ENCODE measurements around the gene PROSER2. TPM values are rescaled to one million over a fixed set of nuclear protein-coding genes. Genes with fewer than 3 reads are reported as not detected.
A peak's percentile ranks its signal among the peaks of the same experiment; 100 is the strongest.

Gene PROSER2
- total and polyA plus RNA-seq, 2 of the 13 experiments (the other 11 are each of a cell fraction or from before 2014, with no cell fraction given): 6.9 to 7.7 TPM

- TF ChIP-seq, protein P1, sequence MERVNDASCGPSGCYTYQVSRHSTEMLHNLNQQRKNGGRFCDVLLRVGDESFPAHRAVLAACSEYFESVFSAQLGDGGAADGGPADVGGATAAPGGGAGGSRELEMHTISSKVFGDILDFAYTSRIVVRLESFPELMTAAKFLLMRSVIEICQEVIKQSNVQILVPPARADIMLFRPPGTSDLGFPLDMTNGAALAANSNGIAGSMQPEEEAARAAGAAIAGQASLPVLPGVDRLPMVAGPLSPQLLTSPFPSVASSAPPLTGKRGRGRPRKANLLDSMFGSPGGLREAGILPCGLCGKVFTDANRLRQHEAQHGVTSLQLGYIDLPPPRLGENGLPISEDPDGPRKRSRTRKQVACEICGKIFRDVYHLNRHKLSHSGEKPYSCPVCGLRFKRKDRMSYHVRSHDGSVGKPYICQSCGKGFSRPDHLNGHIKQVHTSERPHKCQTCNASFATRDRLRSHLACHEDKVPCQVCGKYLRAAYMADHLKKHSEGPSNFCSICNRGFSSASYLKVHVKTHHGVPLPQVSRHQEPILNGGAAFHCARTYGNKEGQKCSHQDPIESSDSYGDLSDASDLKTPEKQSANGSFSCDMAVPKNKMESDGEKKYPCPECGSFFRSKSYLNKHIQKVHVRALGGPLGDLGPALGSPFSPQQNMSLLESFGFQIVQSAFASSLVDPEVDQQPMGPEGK (CRISPR knock-in tag; IDR thresholded peaks at IDR 0.05): no peak
- TF ChIP-seq SNAI1 (CRISPR knock-in tag; IDR thresholded peaks at IDR 0.05; ENCODE audit: borderline replicate concordance) (no peak), ZNF768 (CRISPR knock-in tag; IDR thresholded peaks at IDR 0.05) (no peak), ZNF605 (CRISPR knock-in tag; IDR thresholded peaks at IDR 0.05) (no peak), ZSCAN12 (CRISPR knock-in tag; IDR thresholded peaks at IDR 0.05) (no peak), ZNF34 (CRISPR knock-in tag; IDR thresholded peaks at IDR 0.05; ENCODE audit: borderline replicate concordance) (no peak), CENPX (CRISPR knock-in tag; IDR thresholded peaks at IDR 0.05) (no peak), ZBTB46 (CRISPR knock-in tag; IDR thresholded peaks at IDR 0.05; ENCODE audit: borderline replicate concordance) (no peak)
- TF ChIP-seq, protein P2, sequence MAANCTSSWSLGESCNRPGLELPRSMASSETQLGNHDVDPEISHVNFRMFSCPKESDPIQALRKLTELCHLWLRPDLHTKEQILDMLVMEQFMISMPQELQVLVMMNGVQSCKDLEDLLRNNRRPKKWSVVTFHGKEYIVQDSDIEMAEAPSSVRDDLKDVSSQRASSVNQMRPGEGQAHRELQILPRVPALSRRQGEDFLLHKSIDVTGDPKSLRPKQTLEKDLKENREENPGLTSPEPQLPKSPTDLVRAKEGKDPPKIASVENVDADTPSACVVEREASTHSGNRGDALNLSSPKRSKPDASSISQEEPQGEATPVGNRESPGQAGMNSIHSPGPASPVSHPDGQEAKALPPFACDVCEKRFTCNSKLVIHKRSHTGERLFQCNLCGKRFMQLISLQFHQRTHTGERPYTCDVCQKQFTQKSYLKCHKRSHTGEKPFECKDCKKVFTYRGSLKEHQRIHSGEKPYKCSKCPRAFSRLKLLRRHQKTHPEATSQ (CRISPR knock-in tag; IDR thresholded peaks at IDR 0.05; ENCODE audit: borderline replicate concordance): no peak
- TF ChIP-seq, protein P3, sequence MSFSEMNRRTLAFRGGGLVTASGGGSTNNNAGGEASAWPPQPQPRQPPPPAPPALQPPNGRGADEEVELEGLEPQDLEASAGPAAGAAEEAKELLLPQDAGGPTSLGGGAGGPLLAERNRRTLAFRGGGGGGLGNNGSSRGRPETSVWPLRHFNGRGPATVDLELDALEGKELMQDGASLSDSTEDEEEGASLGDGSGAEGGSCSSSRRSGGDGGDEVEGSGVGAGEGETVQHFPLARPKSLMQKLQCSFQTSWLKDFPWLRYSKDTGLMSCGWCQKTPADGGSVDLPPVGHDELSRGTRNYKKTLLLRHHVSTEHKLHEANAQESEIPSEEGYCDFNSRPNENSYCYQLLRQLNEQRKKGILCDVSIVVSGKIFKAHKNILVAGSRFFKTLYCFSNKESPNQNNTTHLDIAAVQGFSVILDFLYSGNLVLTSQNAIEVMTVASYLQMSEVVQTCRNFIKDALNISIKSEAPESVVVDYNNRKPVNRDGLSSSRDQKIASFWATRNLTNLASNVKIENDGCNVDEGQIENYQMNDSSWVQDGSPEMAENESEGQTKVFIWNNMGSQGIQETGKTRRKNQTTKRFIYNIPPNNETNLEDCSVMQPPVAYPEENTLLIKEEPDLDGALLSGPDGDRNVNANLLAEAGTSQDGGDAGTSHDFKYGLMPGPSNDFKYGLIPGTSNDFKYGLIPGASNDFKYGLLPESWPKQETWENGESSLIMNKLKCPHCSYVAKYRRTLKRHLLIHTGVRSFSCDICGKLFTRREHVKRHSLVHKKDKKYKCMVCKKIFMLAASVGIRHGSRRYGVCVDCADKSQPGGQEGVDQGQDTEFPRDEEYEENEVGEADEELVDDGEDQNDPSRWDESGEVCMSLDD (CRISPR knock-in tag; IDR thresholded peaks at IDR 0.05; ENCODE audit: borderline replicate concordance): no peak
- in situ Hi-C loops (cut with HindIII; ENCODE audit: extremely low pct_ligation_motif_present, low pct_unique_long_range_greater_than_20kb): no loop called here
- no peak overlapping the region for H2AFZ ChIP-seq (ENCODE audit: low read length)
- intact Hi-C loops (cut with micrococcal nuclease; ENCODE audit: unreplicated experiment): no loop called here
- ChIA-PET POLR2A (no interaction called here), CTCF (ENCODE audit: low intra/inter-chr PET ratio, low total read pairs) (no interaction called here)
- no peaks in the 10 kb centered on the region for H3K27me3 ChIP-seq (ENCODE audit: control insufficient read depth in 1 of 2, insufficient read depth in 2 of 2, low read length in 2 of 2)
- H3K4me3 ChIP-seq (replicated peaks in 1 of 3; ENCODE audit: insufficient read depth in 1 of 3, low read depth in 2 of 3, low read length in 3 of 3): no peak overlapping the region
- 96% methylated on average over 11 of the region's 11 CpGs for WGBS (ENCODE audit: low lambda C conversion rate)
- H3K9ac ChIP-seq (ENCODE audit: insufficient read depth, low read depth, low read length): no peak overlapping the region
- no peak overlapping the region for H3K27ac ChIP-seq (ENCODE audit: extremely low read length, insufficient read depth, low read length)
- peaks cover 2% of the 10 kb centered on the region for H3K79me2 ChIP-seq (ENCODE audit: insufficient read depth, low read length)
- H3K4me2 ChIP-seq (ENCODE audit: low read depth, low read length): no peak overlapping the region
- peaks cover 16 to 71% of the 10 kb centered on the region in 2 experiments for H3K36me3 ChIP-seq (replicated peaks in 1 of 2; ENCODE audit: control insufficient read depth in 1 of 2, insufficient read depth in 2 of 2, low read length in 2 of 2)
- no peaks in the 10 kb centered on the region for H3K4me1 ChIP-seq (ENCODE audit: insufficient read depth, low read length)
- BruUV-seq (replicated peaks): TSS peak; percentile 43
- no peaks in the 10 kb centered on the region for H3K9me3 ChIP-seq (ENCODE audit: low read length)
- no peak for DNase-seq (ENCODE audit: low spot score)
- H4K20me1 ChIP-seq (ENCODE audit: insufficient read depth, low read length): no peaks in the 10 kb centered on the region
- FAIRE-seq: no peak
- no peak for ATAC-seq
Observed at GRCh38 chr10:11861811-11862428, 38.8 kb downstream of the PROSER2 start.

All from HepG2 (cell line).